GM18867 (cell line): Measurements from ENCODE around the gene STX5.
"Not testable (repeated sequence)": the region's sequence is repeated elsewhere in the genome, so short reads cannot be mapped to it uniquely, and the experiment has no call there.

ENCODE experiments used
- ATAC-seq: cut with Tn5 transposase; IDR thresholded peaks from one replicate; pipeline ENCODE4 v1.9.1; 2021; ENCODE audit warnings: mild to moderate bottlenecking, moderate library complexity; ENCODE audit not compliant: unreplicated experiment

Gene STX5

DNA sequence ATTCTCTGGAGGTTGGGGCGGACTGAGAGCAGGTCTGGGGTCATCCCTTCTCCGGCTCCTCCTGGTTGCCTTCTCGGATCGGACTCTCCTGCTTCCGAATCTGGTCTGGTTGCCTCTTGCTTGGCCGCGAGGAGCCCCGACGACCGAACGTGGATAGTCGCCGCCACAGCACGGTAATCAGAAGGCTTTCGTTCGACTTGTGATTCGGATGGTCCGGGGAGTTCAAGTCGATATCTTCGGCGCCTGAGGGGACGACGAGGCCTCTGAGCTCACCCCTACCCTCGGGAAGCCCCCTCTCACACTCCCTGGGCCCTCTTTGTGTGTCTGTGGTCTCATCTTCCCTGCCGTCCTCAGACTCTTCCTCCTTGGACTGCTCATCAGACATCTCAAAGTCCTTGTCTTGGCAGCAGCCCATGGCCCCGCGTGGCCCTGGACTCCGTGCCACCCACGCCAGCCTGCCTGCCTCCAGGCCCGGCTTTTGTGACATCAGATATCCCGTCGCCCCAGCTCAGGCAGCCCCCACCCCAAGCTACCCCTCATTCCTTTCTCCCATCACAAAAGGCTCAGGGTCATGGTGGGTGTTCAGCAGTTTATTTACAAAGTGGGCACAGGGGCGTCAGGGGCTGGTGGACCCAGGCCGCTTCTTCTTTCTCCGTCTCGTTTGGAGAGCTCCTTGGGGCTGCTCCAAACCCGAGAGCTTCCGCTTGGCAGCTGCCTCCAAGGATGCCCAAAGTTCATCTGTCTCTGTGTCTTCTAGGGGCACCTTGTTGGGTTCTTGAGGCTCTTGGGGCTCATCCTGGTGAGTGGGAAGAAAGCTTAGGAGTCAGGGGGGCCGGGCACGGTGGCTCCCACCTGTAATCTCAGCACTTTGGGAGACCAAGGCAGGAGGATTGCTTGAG, 734 bp upstream of the STX5 start, which contains the start of gene TEX54:
TSS of gene TEX54 (minus strand) at position 506 of the 899 bp plus-strand sequence.
- peak; percentile 21 for ATAC-seq

DNA sequence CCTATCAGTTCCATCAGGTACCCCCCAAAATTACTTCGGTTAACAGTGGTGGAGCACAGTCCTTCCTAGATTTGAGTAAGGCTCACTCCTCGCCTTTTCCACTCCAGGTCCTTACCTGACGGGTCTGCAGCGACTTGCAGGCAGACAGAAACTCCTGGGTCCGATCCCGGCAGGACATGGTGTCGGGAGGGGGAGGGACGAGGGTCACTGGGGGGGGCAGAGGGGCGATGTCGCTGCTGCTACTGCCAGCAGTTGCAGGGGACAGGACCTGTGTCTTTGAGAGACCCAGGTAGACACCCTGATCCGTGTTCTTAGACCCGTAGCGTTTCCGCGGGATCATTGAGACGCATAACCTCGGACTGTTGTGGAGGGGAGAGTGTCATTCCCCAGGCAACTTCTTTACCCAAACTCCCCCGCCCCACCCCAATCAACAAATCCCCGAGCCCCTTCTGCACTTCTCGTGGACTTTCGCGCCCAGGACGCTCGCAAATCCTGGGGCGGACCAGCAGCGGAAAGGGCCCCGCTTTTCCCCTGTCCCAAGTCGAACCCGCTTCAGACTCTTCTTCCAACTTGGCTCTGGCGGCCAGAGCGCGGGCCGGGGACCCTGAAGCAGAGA, 839 bp downstream of the STX5 start:
- no peak for ATAC-seq

DNA sequence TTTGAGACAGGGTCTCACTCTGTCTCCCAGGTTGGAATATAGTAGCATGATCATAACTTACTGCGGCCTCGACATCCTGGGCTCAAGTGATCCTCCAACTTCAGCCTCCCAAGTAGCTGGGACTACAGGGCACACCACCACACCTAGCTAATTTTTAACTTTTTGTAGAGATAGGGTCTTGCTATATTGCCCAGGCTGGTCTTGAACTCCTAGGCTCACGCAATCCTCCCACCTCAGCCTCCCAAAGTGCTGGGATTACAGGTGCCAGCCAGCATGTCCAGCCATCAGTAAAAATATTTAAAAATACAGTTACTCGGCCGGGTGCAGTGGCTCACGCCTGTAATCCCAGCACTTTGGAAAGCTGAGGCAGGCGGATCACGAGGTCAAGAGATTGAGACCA, 3.7 kb downstream of the STX5 start:
- ATAC-seq: not testable (repeated sequence)

DNA sequence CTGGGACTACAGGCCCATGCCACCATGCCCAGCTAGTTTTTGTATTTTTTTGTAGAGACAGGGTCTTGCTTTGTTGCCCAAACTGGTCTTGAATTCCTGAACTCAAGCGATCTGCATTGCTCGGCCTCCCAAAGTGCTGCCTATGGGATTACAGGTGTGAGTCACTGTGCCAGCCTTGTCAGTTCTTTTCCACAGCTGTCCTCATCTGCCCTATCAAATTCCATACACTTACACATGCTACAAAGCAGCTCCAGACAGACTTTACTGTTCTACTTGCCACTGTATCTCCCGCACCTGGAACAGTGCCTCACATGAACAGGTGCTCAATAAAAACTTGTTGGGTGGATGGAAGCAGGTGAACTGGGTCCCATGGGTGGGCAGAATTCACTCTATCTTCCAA, 8.2 kb downstream of the STX5 start:
- no peak for ATAC-seq

DNA sequence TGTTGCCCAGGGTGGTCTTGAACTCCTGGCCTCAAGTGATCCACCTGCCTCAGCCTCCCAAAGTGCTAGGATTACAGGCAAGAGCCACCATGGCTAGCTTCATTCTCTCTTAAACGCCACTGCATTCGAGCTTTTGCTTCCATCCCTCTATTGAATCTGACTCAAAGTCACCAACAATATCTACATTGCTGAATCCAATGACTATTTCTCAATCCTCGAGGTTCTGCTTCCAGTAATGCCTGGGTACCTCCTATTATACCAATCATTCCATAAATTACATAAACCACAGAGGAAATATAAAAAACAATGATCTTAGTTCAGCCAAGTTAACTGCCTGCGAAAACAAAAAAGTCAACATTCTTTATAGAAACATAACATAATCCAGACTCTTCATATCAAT, 14.7 kb downstream of the STX5 start:
- ATAC-seq: no peak

DNA sequence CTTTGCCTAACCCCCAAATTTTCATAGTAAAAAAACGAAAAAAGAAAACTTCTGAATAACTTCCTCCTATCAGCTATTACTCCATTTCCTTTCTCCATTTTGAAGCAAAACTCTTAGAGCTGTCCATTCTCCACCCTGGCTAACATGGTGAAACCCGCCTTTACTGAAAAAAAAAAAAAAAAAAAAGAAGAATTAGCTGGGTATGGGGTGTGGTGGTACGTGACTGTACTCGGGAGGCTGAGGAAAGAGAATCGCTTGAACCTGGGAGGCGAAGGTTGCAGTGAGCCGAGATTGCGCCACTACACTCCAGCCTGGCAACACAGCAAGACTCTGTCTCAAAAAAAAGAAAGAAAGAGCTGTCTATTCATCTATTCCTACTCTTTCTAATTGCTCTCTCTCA, 15.3 kb downstream of the STX5 start:
- no peak for ATAC-seq

DNA sequence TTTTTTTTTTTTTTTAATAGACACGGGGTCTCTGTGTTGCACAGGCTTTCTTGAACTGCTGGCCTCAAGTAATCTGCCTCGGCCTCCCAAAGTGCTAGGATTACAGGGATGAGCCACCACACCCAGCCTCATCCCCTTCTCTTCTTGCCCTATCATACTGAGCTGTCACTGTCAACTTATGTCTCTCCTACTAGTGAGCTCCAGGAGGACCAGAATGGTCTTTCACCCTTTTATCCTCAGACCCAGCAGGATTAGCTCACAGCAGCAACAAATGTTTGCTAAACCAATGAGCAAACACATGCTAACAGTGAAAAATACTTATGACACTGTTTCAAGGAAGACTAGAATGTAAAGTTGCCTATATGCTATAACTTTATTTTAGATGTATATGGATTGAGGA, 20.2 kb downstream of the STX5 start:
- ATAC-seq: no peak

DNA sequence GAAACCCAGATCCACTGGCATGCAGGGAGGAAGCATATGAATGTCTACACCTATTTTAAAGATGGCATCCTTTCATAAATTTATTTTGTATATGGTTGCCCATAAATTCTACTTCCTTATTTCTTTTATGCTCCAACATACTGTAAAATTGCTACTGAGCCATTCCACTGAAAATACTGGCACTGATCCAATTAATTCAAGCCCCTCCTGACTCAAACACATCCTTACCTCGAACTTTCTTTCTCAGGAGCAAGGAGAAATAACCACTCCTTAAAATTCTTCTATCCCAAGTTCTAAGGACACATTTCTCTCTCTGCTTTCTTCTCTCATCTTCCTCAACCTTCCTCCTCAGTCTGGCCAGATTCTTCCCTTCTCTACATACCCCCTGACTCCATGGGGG, 21.1 kb downstream of the STX5 start:
- ATAC-seq: no peak

DNA sequence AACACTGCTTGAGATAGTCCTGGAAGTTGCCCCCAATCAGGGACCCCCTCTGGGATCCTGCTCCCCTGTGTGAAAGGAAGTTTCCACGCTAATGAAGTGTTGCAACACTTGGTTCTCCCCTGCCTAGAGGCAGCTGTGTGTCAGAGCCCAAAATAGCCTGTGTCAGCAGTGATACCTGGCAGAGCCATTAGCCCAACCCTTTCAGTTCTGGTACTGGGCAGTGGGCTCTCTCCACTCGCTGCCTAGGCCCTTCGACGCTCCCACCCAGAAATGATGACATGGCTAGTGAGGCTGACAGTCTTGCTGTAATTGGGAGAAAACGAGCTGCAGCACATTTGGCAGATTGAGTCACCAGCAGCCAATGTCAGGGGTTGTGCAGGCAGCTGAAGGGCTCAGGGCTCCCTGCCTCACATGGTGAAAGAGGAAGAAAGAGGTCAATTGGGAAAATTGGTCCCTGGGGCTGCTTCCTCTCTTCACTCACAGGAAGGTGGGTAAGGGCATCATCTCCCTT, 25.2 kb downstream of the STX5 start:
- ATAC-seq: no peak

DNA sequence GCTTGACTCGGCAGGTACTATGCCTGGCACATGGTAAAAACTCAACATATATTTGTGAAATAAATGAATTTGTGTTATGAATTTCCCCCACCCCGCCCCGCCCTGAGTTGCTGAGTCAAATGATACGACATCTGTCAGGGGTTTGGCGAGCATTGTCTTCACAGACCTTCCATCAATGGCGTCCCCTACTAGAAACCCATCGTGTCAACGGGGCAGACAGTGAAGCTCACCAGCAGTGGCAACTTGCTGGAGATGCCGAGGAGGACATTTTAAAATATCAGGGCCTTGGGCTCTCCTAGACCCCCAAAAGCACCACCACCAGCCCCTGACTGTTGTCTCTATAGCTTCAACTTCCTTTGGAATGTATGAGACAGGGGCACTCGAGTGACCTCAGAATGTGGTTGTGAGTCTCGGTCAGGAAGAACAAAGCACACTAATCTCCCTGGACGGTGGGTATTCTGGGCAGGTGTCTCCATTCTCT, 25.9 kb downstream of the STX5 start:
- no peak for ATAC-seq

DNA sequence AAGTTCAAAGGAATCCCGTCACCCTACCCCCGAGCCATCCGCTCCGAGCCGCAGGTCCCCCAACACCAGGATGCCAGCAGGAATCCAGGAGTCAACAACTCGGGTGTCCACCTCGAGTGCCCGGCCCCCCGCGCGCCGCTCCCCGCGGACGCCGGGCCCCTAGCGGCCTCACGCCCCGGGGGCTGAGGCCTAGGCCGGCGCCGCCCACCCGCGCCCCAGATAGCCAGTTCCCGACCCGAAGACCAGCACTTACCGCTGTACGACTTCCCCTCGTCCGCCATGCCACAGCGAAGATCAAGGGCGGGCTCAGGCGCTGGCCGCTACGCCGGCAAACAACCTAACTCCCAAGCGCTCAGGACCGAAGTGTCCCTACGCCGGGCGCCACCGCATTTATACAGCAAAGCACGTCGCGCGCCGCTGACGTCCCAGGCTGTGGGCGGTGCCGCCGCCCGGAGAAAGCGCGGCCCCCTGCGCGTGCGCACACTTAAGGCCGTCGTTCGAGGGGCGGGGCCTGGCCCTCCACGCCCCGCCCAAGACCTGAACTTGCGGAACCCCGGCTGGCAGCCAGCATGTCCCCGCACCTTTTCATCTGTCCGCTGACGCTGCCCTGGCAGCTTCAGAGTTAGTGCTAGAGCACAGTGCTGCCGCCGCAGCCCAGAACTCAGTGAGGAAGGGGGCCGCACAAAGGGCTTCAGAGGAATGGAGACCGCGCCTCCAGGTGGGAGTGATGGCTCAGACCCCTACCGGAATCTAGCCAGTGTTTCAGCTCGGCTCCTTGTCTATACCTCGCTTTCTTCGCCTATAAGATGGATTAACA, 26.6 kb downstream of the STX5 start, which contains the start of gene NXF1:
TSS of gene NXF1 (minus strand) at position 365 of the 817 bp plus-strand sequence. CDS start at position 281, 84 bp downstream.
- ATAC-seq: peak; percentile 81

DNA sequence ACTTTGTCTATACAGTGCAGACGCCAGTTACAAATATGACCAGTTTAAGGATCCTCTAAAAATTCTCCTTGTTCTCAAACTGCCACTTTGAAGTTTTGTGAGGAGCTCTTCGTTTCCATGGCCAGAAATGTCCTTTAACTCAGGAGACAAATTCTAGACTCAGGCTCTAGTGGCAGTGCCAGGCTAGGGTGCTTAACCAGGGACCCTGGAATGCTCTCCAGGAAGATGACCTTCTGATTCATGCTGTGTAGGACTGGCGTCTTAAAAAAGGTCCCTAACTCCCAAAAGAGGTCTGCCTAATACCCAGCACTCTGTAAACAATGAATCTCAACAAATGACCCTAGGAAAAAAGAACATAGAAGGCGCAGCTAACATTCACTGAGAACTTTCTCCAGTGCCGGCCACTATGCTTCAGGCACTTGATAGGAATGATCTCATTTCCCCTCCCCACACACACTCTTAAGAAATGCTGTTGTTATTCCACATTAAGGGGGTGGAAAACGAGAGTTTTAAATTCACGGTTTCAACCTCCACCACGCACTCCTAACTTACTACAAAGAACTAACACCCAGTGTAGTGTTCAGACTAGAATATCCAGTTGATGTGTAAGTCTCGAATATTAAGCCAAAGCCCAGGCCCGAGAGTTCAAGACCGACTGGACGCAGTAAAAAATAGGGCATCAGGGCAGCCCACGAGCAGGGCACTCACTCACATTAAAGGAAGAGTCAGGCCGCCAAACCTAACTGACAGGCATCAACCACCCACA, 27.4 kb downstream of the STX5 start:
- no peak for ATAC-seq

DNA sequence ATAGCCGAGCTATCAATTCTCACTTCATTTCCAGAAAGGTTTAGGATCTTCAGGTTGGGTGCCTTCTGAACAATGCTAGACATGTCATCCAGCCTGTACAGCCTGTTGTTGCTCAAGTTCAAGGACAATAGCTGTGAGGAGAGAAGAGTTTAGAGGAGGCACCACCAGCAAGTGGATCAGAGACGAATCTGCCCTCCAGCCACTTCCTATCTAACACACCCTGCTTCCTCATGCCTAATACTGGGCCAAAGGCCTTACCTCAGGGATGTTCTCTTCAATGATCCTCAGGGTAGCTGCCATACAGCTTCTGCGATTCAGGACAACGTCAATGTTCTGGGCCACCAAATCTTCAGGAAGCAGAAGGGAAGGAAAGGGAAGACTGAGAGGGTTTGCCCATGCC, 30.8 kb downstream of the STX5 start:
- ATAC-seq: no peak

DNA sequence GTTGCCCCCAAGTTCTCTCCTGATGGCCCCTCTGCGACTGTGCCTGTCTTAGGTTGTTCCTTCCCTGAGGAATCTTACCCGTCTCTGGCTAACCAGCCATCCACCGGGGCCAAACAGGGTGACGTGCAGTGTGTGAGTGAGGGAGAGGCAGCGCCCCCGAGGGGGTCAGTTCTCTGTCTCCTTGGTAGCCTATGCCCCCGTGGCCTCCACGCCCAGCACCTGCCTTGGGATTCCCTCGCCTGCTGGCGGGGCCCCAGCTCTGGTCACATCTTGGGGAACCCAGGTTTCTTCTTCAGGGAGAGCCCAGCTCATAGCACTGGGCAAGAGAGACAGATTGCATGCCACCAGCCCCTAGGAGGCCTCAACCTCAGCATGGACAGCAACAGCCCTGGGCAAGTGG, 32.4 kb downstream of the STX5 start:
- no peak for ATAC-seq

DNA sequence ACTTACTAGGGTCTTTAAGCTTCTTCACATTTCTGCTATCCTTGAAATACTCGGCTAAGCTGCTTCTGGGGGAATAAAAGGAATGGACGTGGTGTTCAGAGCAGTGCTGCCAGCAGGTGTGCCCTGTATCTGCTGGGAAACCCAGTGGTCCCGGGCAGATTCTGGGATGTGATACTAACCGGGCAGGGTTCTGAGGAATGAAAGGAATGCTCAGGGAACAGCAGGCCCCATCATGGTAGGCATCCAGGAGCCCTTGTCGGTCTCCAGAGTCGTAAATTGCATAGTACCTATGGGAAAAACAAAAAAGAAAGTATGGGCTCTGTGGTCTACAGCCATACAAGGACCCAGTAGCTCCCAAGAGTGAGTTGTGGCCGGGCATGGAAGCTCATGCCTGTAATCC, 35.6 kb downstream of the STX5 start:
- no peak for ATAC-seq

DNA sequence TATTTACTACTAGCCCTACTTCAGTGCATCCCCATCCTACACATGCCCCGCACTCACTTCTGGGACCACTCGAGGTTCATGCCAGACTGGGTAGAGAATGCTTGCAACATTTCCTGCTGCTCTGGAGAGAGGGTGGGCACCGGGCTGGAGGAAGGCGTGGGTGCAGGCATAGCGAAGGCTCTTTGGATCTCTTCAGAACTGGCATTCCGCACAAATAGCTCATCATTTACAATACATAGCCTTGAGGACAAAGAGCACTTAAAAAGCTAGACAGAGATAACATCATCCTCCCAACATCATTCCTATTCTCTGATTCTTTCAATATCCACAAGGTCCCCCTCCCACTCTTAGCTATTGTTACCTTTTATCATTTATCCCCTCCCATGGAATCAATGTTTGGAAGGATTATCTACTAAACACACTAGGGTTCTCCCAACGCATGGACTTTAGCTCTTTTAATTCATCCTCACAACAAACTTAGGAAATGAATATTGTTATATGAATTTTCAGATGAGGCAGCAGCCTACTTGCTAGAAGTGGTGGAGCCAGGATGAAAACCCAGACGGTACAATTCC, 37.6 kb downstream of the STX5 start:
- ATAC-seq: no peak

DNA sequence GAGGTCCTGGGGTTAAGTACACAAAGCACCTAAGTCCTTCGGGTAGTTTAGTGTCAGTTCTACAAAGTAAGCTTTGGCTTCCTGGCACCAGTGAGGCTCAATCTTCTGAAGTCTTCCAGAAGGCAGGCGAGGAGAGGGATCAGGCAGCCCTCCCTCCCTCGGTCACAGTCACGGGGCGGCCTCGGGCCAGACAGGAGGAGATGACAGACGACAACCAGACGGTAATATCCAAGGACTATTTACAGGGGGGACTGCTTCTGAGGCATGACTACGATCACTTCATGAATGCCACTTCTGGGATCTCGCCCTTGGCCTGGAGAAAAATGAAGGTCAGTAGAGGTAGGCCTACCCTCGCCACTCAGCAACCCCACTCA, 39.7 kb downstream of the STX5 start:
- ATAC-seq: peak; percentile 4

DNA sequence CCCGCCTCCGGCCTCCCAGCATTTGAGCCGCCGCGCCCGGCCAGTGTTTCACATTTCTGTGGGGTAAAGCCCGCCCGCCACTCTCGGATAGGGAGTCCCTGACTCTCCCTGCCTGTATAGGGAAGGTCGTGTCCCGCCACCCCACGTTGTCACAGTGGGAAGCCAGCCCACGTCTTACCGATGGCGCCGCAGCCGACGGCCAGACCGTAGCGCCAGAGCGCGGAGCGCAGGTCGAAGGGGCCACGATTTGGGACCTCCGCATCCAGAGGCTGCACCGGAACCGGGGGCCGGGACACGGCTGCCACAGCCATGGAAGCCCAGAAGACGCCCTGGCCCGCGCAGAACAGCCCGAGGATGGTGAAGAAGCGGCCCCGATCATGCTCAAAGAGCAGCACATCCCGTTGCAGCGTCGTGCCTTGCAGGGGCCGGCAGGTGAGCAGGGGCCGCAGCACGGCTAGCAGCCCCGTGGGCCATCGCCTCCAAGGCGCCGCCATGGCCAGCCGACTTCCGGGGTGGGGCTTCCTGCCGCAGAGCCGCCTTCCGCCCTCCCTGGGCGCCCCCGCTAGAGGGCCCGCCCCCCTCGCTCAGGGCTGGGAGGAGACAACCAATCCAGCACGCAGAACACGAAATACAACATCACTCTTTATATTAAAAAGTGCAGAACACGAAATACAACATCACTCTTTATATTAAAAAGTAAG, 40.2 kb downstream of the STX5 start, which contains the start of gene TMEM223:
TSS of gene TMEM223 (minus strand) at position 506 of the 701 bp plus-strand sequence. CDS start at position 494, 12 bp downstream.
- ATAC-seq: peak; percentile 76

DNA sequence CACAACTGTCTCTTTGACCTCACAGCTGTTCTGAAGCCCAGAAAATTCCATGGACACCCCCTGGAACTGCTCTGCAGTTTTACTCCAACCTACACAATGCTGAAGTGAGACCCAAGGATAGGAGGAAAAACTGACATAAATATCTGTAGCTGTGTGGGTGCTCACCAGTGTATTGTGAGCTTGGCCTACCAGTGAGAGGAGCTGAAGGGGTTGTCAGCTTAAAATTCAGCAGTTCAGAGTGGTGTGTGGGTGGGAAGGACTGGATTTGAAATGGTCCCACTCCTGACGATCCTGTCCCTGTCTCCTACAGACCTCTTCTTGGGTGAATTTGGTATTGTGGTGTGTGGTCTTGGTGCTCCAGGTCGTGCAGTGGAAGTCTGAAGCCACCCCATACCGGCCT, 42.3 kb downstream of the STX5 start:
- ATAC-seq: no peak
